ENCODE measurements around the gene TMPRSS2. TPM values are rescaled to one million over a fixed set of nuclear protein-coding genes. Genes with fewer than 3 reads are reported as not detected.

The TMPRSS2 gene
- polyA plus RNA-seq, 1 donor = 149 TPM

DNA sequence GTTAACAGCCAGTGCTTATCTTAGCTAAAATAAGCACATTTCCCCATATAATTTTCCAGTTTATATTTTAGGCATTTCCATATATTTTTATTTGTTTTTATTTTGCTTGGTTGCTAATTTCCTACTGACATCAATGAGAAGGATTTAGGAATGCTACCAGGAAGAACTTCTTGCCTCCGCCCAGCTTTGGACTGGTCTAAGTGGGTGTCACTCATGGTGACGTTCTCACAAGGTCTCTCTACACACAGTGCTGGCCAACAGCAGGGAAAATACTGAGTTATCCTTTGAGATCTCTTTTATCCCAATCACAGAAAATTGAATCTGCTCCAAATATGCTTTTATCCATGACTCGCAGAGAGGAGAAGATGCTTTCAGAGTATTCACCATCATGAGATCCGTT, 68.7 kb downstream of the TMPRSS2 start:
- H3K27ac ChIP-seq (ENCODE audit: low read length) = no peak overlapping the region
- H3K4me3 ChIP-seq (ENCODE audit: low read length) = no peak overlapping the region
- no CpG with 5 or more reads among the region's 4 CpGs for WGBS (ENCODE audit: insufficient coverage, low lambda C conversion rate)
- DNase-seq = no peak
- H3K36me3 ChIP-seq (ENCODE audit: control insufficient read depth, insufficient read depth, low read length) = peaks cover 33% of the 10 kb centered on the region
- H3K4me1 ChIP-seq (ENCODE audit: control insufficient read depth, insufficient read depth, low read length) = no peaks in the 10 kb centered on the region
- H3K27me3 ChIP-seq (ENCODE audit: control insufficient read depth, insufficient read depth, low read length) = no peaks in the 10 kb centered on the region
- peaks cover 5% of the 10 kb centered on the region for H3K9me3 ChIP-seq (ENCODE audit: control insufficient read depth, low read depth, low read length)

- no peak for DNase-seq
- H3K27ac ChIP-seq (ENCODE audit: low read length) = no peak overlapping the region
- H3K27me3 ChIP-seq (ENCODE audit: control insufficient read depth, insufficient read depth, low read length) = no peaks in the 10 kb centered on the region
- peaks cover under 1% of the 10 kb centered on the region for H3K4me1 ChIP-seq (ENCODE audit: control insufficient read depth, insufficient read depth, low read length)
- peaks cover 33% of the 10 kb centered on the region for H3K36me3 ChIP-seq (ENCODE audit: control insufficient read depth, insufficient read depth, low read length)
- WGBS (ENCODE audit: insufficient coverage, low lambda C conversion rate) = no CpG with 5 or more reads among the region's 13 CpGs
- H3K9me3 ChIP-seq (ENCODE audit: control insufficient read depth, low read depth, low read length) = peaks cover 5% of the 10 kb centered on the region
- no peak overlapping the region for H3K4me3 ChIP-seq (ENCODE audit: low read length)
Observed at GRCh38 chr21:41438425-41439113, 69.4 kb downstream of the TMPRSS2 start.

GRCh38 chr21:41437729-41438128, 70.2 kb downstream of the TMPRSS2 start:
- H3K4me1 ChIP-seq (ENCODE audit: control insufficient read depth, insufficient read depth, low read length) = peaks cover 8% of the 10 kb centered on the region
- DNase-seq = no peak
- peaks cover 5% of the 10 kb centered on the region for H3K9me3 ChIP-seq (ENCODE audit: control insufficient read depth, low read depth, low read length)
- H3K4me3 ChIP-seq (ENCODE audit: low read length) = no peak overlapping the region
- no peaks in the 10 kb centered on the region for H3K27me3 ChIP-seq (ENCODE audit: control insufficient read depth, insufficient read depth, low read length)
- no peak overlapping the region for H3K27ac ChIP-seq (ENCODE audit: low read length)
- WGBS (ENCODE audit: insufficient coverage, low lambda C conversion rate) = no CpG with 5 or more reads among the region's 2 CpGs
- H3K36me3 ChIP-seq (ENCODE audit: control insufficient read depth, insufficient read depth, low read length) = peaks cover 33% of the 10 kb centered on the region

DNA sequence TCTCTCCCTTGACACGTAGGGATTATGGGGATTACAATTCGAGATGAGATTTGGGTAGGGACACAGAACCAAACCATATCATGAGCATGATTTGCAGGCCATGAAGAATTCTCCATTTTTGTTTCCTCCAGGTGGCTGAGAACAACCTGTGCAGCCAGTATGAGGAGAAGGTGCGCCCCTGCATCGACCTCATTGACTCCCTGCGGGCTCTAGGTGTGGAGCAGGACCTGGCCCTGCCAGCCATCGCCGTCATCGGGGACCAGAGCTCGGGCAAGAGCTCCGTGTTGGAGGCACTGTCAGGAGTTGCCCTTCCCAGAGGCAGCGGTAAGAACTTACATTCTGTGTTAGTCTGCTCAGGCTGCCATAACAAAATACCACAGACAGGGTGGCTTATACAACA, 72.3 kb downstream of the TMPRSS2 start:
- Histone ChIP-seq H3K4me1 (ENCODE audit: control insufficient read depth, insufficient read depth, low read length) (peaks cover 14% of the 10 kb centered on the region), H3K36me3 (ENCODE audit: control insufficient read depth, insufficient read depth, low read length) (peaks cover 21% of the 10 kb centered on the region), H3K9me3 (ENCODE audit: control insufficient read depth, low read depth, low read length) (peaks cover 5% of the 10 kb centered on the region), H3K27me3 (ENCODE audit: control insufficient read depth, insufficient read depth, low read length) (no peaks in the 10 kb centered on the region), H3K27ac (ENCODE audit: low read length) (no peak overlapping the region), H3K4me3 (ENCODE audit: low read length) (no peak overlapping the region)
- no CpG with 5 or more reads among the region's 11 CpGs for WGBS (ENCODE audit: insufficient coverage, low lambda C conversion rate)
- no peak for DNase-seq

DNA sequence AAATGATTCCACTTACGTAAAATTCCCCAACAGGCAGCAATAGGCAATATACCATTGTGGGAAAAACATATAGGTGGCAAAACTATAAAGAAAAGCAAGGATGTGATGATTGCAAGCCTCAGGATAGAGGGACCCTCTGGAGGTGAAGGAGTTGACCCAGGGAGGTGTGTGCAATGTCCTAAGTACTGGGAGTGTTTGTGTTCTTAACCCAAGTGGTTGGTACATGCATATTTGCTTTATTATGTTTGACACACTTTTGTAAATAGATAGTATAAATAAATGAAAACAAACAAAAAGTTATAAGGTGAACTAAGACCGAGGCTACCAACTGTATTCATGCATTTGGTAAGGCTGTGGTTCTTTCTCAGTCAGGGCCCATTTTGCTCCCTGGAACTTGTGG, 74.4 kb downstream of the TMPRSS2 start:
- H3K27ac ChIP-seq (ENCODE audit: low read length) = peak overlapping the region; percentile 69

GRCh38 chr21:41432562-41433460, 75.1 kb downstream of the TMPRSS2 start:
- Histone ChIP-seq H3K4me1 (ENCODE audit: control insufficient read depth, insufficient read depth, low read length) (peaks cover 14% of the 10 kb centered on the region), H3K27ac (ENCODE audit: low read length) (peak overlapping the region; percentile 69), H3K36me3 (ENCODE audit: control insufficient read depth, insufficient read depth, low read length) (peaks cover 17% of the 10 kb centered on the region), H3K9me3 (ENCODE audit: control insufficient read depth, low read depth, low read length) (peaks cover 5% of the 10 kb centered on the region), H3K27me3 (ENCODE audit: control insufficient read depth, insufficient read depth, low read length) (no peaks in the 10 kb centered on the region), H3K4me3 (ENCODE audit: low read length) (no peak overlapping the region)
- 40% methylated on average over 1 of the region's 10 CpGs for WGBS (ENCODE audit: insufficient coverage, low lambda C conversion rate)
- DNase-seq = peak; percentile 56 to 85

More for the DNA sequence above, 74.4 kb downstream of the TMPRSS2 start:
- Histone ChIP-seq H3K4me3 (ENCODE audit: low read length) (no peak overlapping the region), H3K4me1 (ENCODE audit: control insufficient read depth, insufficient read depth, low read length) (peaks cover 14% of the 10 kb centered on the region), H3K36me3 (ENCODE audit: control insufficient read depth, insufficient read depth, low read length) (peaks cover 21% of the 10 kb centered on the region), H3K9me3 (ENCODE audit: control insufficient read depth, low read depth, low read length) (peaks cover 5% of the 10 kb centered on the region), H3K27me3 (ENCODE audit: control insufficient read depth, insufficient read depth, low read length) (no peaks in the 10 kb centered on the region)
- 100% methylated on average over 1 of the region's 2 CpGs for WGBS (ENCODE audit: insufficient coverage, low lambda C conversion rate)
- no peak for DNase-seq

- peaks cover 5% of the 10 kb centered on the region for H3K9me3 ChIP-seq (ENCODE audit: control insufficient read depth, low read depth, low read length)
- peaks cover 15% of the 10 kb centered on the region for H3K4me1 ChIP-seq (ENCODE audit: control insufficient read depth, insufficient read depth, low read length)
- H3K27me3 ChIP-seq (ENCODE audit: control insufficient read depth, insufficient read depth, low read length) = peaks cover 2% of the 10 kb centered on the region
- H3K4me3 ChIP-seq (ENCODE audit: low read length) = no peak overlapping the region
- WGBS (ENCODE audit: insufficient coverage, low lambda C conversion rate) = no CpG with 5 or more reads among the region's 16 CpGs
- H3K36me3 ChIP-seq (ENCODE audit: control insufficient read depth, insufficient read depth, low read length) = peaks cover 11% of the 10 kb centered on the region
- DNase-seq = no peak
- peak overlapping the region; percentile 69 for H3K27ac ChIP-seq (ENCODE audit: low read length)
Observed at GRCh38 chr21:41431788-41432548, 76.0 kb downstream of the TMPRSS2 start.

GRCh38 chr21:41429925-41430491, 78.0 kb downstream of the TMPRSS2 start:
- DNase-seq = no peak
- no peak overlapping the region for H3K27ac ChIP-seq (ENCODE audit: low read length)
- WGBS (ENCODE audit: insufficient coverage, low lambda C conversion rate) = no CpG with 5 or more reads among the region's 9 CpGs
- H3K4me1 ChIP-seq (ENCODE audit: control insufficient read depth, insufficient read depth, low read length) = peaks cover 21% of the 10 kb centered on the region
- H3K27me3 ChIP-seq (ENCODE audit: control insufficient read depth, insufficient read depth, low read length) = peaks cover 10% of the 10 kb centered on the region
- no peak overlapping the region for H3K4me3 ChIP-seq (ENCODE audit: low read length)
- peaks cover 2% of the 10 kb centered on the region for H3K36me3 ChIP-seq (ENCODE audit: control insufficient read depth, insufficient read depth, low read length)
- H3K9me3 ChIP-seq (ENCODE audit: control insufficient read depth, low read depth, low read length) = peaks cover under 1% of the 10 kb centered on the region

- peaks cover 10% of the 10 kb centered on the region for H3K27me3 ChIP-seq (ENCODE audit: control insufficient read depth, insufficient read depth, low read length)
- H3K36me3 ChIP-seq (ENCODE audit: control insufficient read depth, insufficient read depth, low read length) = peaks cover 2% of the 10 kb centered on the region
- no peak overlapping the region for H3K27ac ChIP-seq (ENCODE audit: low read length)
- H3K4me1 ChIP-seq (ENCODE audit: control insufficient read depth, insufficient read depth, low read length) = peaks cover 21% of the 10 kb centered on the region
- no peak for DNase-seq
- WGBS (ENCODE audit: insufficient coverage, low lambda C conversion rate) = no CpG with 5 or more reads among the region's 3 CpGs
- no peaks in the 10 kb centered on the region for H3K9me3 ChIP-seq (ENCODE audit: control insufficient read depth, low read depth, low read length)
- H3K4me3 ChIP-seq (ENCODE audit: low read length) = no peak overlapping the region
Observed at GRCh38 chr21:41429305-41429704, 78.7 kb downstream of the TMPRSS2 start.

GRCh38 chr21:41428847-41429246, 79.1 kb downstream of the TMPRSS2 start:
- Histone ChIP-seq H3K36me3 (ENCODE audit: control insufficient read depth, insufficient read depth, low read length) (peaks cover 2% of the 10 kb centered on the region), H3K27me3 (ENCODE audit: control insufficient read depth, insufficient read depth, low read length) (peaks cover 10% of the 10 kb centered on the region), H3K4me1 (ENCODE audit: control insufficient read depth, insufficient read depth, low read length) (peaks cover 21% of the 10 kb centered on the region), H3K27ac (ENCODE audit: low read length) (no peak overlapping the region), H3K9me3 (ENCODE audit: control insufficient read depth, low read depth, low read length) (no peaks in the 10 kb centered on the region), H3K4me3 (ENCODE audit: low read length) (no peak overlapping the region)
- WGBS (ENCODE audit: insufficient coverage, low lambda C conversion rate) = no CpG with 5 or more reads among the region's 6 CpGs
- DNase-seq = no peak

Data from large intestine (tissue), 3 donors.